Activated gamma-delta T cell (primary cell): Measurements from ENCODE around the gene ATP5ME.
"Not testable (repeated sequence)": the region's sequence is repeated elsewhere in the genome, so short reads cannot be mapped to it uniquely, and the experiment has no call there.

Source experiments
- DNase-seq: peaks from one replicate; lab custom pipeline; 2025; lab: John Stamatoyannopoulos, UW

Gene ATP5ME

GRCh38 chr4:683982-684622, 10.0 kb upstream of the ATP5ME start:
- no peak for DNase-seq

GRCh38 chr4:683247-683897, 9.3 kb upstream of the ATP5ME start:
- no peak for DNase-seq

GRCh38 chr4:682490-683172, 8.6 kb upstream of the ATP5ME start:
- no peak for DNase-seq

- peak; percentile 21 for DNase-seq
These were observed 7.8 kb upstream of the ATP5ME start for GRCh38 chr4:681736-682451.

GRCh38 chr4:680928-681645, 7.0 kb upstream of the ATP5ME start:
- DNase-seq = peak; percentile 40

GRCh38 chr4:680551-680927, 6.5 kb upstream of the ATP5ME start:
- no peak for DNase-seq

GRCh38 chr4:680091-680490, 6.0 kb upstream of the ATP5ME start:
- DNase-seq = no peak

GRCh38 chr4:679629-680028, 5.6 kb upstream of the ATP5ME start:
- no peak for DNase-seq

- DNase-seq = no peak
These were observed 5.0 kb upstream of the ATP5ME start for GRCh38 chr4:679104-679481.

- no peak for DNase-seq
These were observed 4.4 kb upstream of the ATP5ME start for GRCh38 chr4:678331-679103.

- DNase-seq = no peak
These were observed 3.6 kb upstream of the ATP5ME start for GRCh38 chr4:677431-678293.

- DNase-seq = no peak
These were observed 2.8 kb upstream of the ATP5ME start for GRCh38 chr4:676871-677235.

- no peak for DNase-seq
These were observed 2.1 kb upstream of the ATP5ME start for GRCh38 chr4:675980-676870.

GRCh38 chr4:675036-675882, 1.2 kb upstream of the ATP5ME start:
- DNase-seq = no peak

GRCh38 chr4:673349-674091, 556 bp downstream of the ATP5ME start:
- peak; percentile 41 for DNase-seq

GRCh38 chr4:671769-672168, 2.3 kb downstream of the ATP5ME start:
- DNase-seq = no peak

- not testable (repeated sequence) for DNase-seq
These were observed 4.1 kb downstream of the ATP5ME start for GRCh38 chr4:669806-670559.
